H1 (cell line): ENCODE data around the gene HACD3. TPM values are rescaled to one million over a fixed set of nuclear protein-coding genes. Genes with fewer than 3 reads are reported as not detected.

Source experiments
- ATF2 ChIP-seq: IDR thresholded peaks from 2 replicates; pipeline ENCODE4 v1.6.1; 2012; ENCODE audit warnings: low read length, inconsistent platforms
- BCL11A ChIP-seq, 2 experiments: IDR thresholded peaks; one replicate each; pipeline ENCODE4 v1.6.1; 2011; ENCODE audit warnings: low read depth in 2 of 2, low read length in 2 of 2, mild to moderate bottlenecking in 2 of 2
- POLR2AphosphoS5 ChIP-seq: IDR thresholded peaks from 2 replicates; pipeline ENCODE4 v1.6.1; 2011; ENCODE audit warnings: low read depth, low read length
- SP2 ChIP-seq: IDR thresholded peaks from 2 replicates; pipeline ENCODE4 v1.6.1; 2012; ENCODE audit warnings: mild to moderate bottlenecking, low read length, inconsistent platforms
- TAF7 ChIP-seq: optimal IDR thresholded peaks from 2 replicates; pipeline ENCODE3; 2011; ENCODE audit warnings: low read depth, mild to moderate bottlenecking, inconsistent platforms, low read length, moderate library complexity, borderline replicate concordance
- polyA plus RNA-seq, 7 experiments: library from polyadenylated mRNA; depleted of rRNA in 3 of 7; stranded (reverse) in 5 of 7; unstranded in 2 of 7; fragments of >200 nt in 5 of 7; fragments of 200-250 nt in 2 of 7; gene quantifications; 1 replicate in 5 of 7; 2 replicates in 1 of 7; 4 replicates in 1 of 7; pipeline versions ENCODE4 v1.2.1 to v1.2.3, GENCODE V29; 2011 to 2013; ENCODE audit warnings: missing spikeins in 2 of 7, mixed read lengths in 2 of 7
- total RNA-seq: library from RNA; stranded (reverse); fragmentation: NEBNext Ultra II Directional; extraction: Animal tissue kit (Norgen Biotek cat#: 25700); gene quantifications from 2 replicates; pipeline ENCODE4 v1.2.1, GENCODE V29; 2021

HACD3 gene
- total and polyA plus RNA-seq, 2 of the 8 experiments (the other 6 are each of a cell fraction or from before 2014, with no cell fraction given) = 78.8 to 120 TPM

DNA sequence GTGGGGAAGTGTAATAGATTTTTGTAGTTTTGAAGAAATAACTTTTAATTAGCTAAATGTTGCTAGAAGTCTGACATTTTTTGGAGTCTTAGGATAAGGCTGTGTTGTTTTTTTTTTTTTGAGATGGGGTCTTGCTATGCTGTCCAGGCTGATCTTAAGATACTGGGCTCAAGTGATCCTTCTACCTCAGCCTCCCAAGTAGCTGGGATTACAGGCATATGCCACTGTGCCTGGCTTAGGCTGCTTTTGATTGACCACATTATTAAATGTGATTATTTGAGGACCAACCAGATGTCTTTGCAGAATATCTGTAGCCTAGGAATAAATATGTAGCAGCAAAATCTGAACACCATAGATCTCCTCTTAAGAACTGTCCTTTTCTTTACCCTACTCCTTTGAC is 29.7 kb downstream of the HACD3 start (continued):
- TF ChIP-seq ATF2 (no peak), SP2 (no peak), TAF7 (no peak), POLR2AphosphoS5 (no peak), BCL11A (IDR thresholded peaks at IDR 0.05; ENCODE audit: low read depth in 2 of 2, low read length in 2 of 2) (no peak)
